NCI-H748 (cell line): ENCODE results near the gene ITGA1.
A peak's percentile ranks its signal among the peaks of the same experiment; 100 is the strongest.
"Not testable (repeated sequence)": the region's sequence is repeated elsewhere in the genome, so short reads cannot be mapped to it uniquely, and the experiment has no call there.

Source experiments
- DNase-seq: peaks from one replicate; lab custom pipeline; 2025; ENCODE audit not compliant: unreplicated experiment; lab: John Stamatoyannopoulos, UW

The ITGA1 gene

DNA sequence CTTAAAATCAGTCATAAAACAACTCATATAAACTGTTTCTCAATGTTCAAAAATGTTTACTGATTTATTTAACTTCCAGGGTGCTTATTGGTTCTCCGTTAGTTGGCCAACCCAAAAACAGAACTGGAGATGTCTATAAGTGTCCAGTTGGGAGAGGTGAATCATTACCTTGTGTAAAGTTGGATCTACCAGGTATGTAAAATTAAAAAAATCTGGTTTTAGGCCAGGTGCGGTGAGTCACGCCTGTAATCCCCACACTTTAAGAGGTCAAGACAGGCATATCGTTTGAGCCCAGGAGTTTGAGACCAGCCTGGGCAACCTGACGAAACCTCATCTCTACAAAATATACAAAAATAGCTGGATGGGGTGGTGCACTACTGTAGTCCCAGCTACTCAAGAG, 73.7 kb downstream of the ITGA1 start:
- no peak for DNase-seq

- no peak for DNase-seq
These were observed 76.1 kb downstream of the ITGA1 start for GRCh38 chr5:52863715-52864290.

DNA sequence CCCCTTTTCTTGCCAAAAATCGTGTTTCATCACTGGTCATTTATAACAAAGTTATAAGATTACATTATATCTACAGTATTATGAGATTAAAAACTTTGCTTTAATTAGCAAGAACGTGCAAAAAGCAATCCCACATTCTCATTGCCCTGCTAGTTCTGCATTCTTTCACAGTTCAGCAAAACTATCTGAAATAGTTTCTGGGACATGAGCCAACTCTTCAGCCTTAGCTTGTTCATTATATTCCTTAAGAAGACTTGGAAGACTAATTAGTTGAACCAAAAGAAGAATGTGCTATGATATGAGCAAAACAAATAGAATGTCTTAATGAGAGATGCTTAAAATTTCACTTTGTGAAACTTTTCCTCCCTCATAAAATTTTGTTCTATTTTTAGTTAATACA, 76.7 kb downstream of the ITGA1 start:
- no peak for DNase-seq

GRCh38 chr5:52864884-52865283, 77.2 kb downstream of the ITGA1 start:
- no peak for DNase-seq

DNA sequence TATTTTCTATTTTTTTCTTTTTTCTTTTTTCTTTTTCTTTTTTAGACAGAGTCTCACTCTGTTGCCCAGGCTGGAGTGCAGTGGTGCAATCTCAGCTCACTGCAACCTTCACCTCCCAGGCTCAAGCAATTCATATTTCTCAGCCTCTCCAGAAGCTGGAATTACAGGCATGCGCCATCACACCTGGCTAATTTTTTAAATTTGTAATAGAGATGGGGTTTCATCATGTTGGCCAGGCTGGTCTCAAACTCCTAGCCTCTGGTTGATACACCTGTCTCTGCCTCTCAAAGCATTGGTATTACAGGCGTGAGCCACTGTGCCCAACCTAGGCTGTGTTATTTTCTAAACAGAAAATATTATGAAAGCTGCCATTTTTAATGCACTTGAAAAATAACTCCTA, 78.3 kb downstream of the ITGA1 start:
- DNase-seq: not testable (repeated sequence)

DNA sequence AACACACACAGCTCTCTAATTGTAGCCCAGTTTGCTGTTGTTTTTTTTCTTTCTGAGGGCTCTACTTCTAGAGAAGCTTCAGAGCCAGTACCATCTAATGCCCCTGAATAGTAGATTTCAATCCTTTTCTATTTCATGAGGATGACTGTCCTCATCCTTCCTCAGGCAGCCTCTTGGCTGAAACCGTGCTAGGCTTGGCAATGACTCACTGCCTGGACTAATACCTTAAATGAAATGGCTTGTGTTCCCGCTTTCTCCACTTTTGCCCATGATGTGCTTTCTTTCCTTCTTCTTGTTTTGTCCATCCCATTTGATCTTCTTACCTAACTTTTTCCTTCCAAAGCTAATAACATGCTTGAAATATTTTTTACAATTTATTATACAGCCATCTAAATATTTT, 80.1 kb downstream of the ITGA1 start:
- DNase-seq: no peak

DNA sequence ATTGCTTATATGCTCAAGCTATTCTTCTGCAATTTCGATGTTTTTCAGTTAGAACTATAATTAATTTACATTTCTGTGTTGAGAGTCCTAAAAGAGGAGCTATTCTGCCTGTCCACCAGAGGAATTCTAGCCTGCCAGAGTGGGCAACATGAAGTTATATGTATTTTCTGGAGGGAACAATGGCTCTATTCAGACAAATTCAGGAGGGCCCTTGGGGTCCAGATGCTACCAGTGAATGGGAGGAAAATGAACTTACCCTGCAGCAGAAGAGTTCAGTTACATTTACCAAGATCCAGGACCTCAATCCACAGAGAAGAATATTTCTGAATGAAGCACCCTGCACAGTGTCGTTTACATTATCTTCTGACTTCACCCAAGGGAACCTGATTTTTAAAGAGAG, 80.7 kb downstream of the ITGA1 start:
- no peak for DNase-seq

GRCh38 chr5:52869391-52869790, 81.7 kb downstream of the ITGA1 start:
- DNase-seq: no peak

GRCh38 chr5:52870448-52870847, 82.7 kb downstream of the ITGA1 start:
- no peak for DNase-seq

DNA sequence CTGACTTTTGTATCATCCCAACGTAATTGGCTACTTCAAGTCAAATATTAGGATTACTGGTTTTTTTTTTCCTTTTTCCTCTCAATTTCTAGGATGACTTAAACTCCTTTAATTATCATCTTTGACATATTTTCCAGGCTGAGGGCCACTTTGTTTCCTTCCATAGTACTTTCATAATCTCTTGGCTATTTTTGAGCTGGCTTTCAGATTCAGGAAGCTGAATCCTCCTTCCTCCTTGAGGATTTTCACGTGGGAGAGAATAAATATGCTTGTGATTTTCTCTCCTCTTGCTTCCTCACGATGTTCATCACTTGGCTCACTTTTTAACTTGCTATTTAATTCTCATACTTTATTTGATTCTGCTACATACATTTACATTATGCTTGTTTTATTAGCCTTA, 88.1 kb downstream of the ITGA1 start:
- DNase-seq: no peak

DNA sequence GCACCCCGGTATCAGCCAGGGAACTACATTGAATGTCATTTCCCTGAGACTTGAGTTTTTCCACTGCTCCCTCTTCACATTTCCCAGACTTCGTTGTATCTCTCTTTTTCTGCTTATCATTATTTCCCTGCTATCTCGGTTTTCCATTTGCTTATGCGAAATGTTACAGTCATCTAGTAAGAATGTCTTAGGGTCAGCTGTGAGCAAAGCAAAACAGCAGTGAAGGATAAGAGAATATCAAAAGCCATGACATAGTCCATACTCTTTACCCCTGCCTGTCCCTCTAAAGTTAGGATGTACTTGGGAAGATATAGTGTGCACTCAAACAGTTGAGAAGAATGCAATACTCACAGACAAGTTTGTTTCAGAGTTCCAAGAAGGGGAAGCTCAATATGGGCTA, 88.7 kb downstream of the ITGA1 start:
- no peak for DNase-seq

- DNase-seq: peak; percentile 77
These were observed 90.9 kb downstream of the ITGA1 start for GRCh38 chr5:52878656-52879055.

- no peak for DNase-seq
These were observed 92.8 kb downstream of the ITGA1 start for GRCh38 chr5:52880541-52880940.

DNA sequence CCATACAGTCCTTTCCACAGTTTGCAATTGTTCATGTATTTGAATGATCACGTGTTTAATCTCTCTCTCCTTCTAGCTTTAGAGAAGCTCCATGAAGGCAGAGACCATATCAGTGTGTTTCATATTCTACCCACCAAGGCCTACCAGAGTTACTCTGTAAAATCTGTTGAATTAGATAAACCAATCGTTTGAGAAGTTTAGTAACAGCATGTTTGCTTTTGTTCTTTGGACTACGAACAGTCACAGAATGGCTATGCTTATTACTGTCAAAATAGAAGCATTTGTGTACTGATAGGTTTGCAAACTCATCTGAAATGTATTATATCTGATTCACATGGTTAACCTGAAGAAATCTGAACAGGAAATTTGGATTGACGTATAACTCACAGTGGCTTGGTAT, 93.8 kb downstream of the ITGA1 start:
- DNase-seq: no peak

DNA sequence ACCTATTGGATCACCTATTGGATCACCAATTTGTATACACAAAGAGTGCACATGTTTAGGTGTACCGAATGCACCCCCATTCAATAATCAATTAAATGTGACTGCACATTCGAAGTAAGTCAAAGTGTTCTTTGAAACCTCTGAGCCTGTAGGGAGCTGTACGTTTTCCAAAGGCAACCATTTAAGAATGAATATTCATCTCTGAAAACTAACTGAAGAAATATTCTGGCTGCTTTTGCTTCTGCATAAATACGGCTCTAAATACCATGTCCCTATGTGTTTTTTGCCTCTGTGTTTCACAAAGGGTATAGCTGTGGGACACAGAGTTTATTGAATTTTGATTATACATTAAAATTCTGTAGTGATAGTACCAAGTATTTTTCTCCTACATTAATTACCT, 95.4 kb downstream of the ITGA1 start:
- no peak for DNase-seq

DNA sequence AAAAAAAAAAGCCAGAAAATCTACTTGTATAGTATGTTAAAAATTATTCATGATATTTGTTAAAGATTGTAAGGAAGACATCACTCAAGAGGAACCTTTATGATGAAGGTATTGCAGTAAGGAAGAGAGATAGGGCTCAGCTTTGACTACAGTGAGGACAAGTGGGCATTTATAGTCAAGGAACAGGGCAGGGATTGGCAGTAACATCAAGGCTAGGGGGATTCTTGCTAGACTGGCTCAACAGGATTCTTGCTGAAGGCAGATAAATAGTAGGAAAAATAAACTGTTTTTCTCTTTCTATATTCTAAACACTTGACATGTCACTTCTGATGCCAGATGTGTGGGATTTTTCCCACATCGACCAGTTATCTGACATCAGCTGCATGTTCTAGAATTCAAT, 96.7 kb downstream of the ITGA1 start:
- DNase-seq: peak; percentile 31

GRCh38 chr5:52885614-52886013, 97.9 kb downstream of the ITGA1 start:
- DNase-seq: no peak

DNA sequence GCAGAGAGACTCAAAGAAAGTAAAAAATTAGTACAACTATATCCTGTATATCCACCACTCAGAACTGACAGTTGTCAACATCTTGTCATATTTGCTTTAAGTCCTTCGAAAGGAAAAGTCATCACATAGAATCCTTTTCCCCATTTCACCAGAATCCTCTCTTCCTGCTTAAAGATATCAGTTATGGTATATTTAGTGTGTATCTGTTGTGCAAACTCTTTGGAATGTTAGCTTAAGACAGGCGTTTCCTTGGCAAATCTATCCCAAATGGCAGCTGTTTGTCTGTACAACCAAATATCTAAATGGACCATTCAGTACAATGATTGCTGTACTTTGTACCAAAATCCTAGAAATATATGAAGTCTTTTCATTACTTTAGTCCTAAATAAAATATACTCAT, 98.5 kb downstream of the ITGA1 start:
- no peak for DNase-seq

DNA sequence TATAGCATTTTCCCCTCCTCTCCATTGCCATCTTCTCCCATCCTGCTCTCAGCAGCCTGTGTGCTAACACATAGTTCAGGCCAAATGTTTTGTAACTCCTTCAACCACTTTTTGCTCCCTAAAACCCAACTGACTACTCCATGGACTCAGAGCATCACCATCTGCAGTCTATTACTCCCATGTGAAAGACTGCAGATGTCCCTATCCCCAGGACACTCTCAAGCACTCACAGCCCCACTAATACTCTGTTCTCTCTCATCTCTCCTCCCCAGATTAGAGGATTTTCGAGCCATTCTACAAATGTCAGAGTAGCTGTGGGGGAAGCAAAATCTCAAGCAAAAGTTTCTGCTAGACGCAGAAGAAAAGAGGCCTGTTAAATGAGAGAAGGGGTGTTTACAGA, 99.3 kb downstream of the ITGA1 start:
- DNase-seq: no peak

DNA sequence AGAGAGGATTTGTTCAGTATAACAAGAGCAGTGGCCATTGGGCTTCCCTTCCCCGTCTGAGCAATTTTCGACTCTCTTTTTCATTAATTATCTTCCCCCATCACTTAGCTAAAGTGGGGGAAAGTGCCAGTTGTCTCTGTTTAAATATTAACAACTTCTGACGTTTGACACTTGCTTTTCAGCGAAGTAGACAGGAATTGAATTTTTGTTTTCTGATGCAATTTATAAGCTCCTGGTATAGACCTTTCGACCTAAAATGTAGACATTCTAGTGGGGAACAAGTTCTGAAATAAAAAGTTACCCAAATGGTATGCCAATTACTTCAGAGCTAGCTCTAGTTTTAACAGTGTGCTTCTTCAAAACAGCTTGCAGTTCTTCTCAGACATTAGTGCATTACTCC, 100.6 kb downstream of the ITGA1 start:
- DNase-seq: no peak

- no peak for DNase-seq
These were observed 104.6 kb downstream of the ITGA1 start for GRCh38 chr5:52892242-52892878.

- DNase-seq: no peak
These were observed 105.4 kb downstream of the ITGA1 start for GRCh38 chr5:52893105-52893504.

- DNase-seq: no peak
These were observed 106.1 kb downstream of the ITGA1 start for GRCh38 chr5:52893863-52894262.
